Right atrium auricular region (tissue), 2 donors: ENCODE results near the gene RFK. TPM values are rescaled to one million over a fixed set of nuclear protein-coding genes. Genes with fewer than 3 reads are reported as not detected.

Source experiments
- DNase-seq: peaks from one replicate; pipeline ENCODE4 v3.0.0-alpha.2; 2019; ENCODE audit warnings: low spot score
- H3K27ac ChIP-seq, 2 donors: fragments of 200-600 bp; sonication (generic); 1 replicate in 1 of 2; 2 replicates in 1 of 2; pipeline ENCODE4 v1.5.1; 2016 to 2019
- H3K27me3 ChIP-seq, 2 donors: fragments of 200-600 bp; sonication (generic); one replicate each; pipeline versions ENCODE4 v1.5.1 to v1.6.0; 2017 to 2019
- H3K36me3 ChIP-seq: fragments of 200-600 bp; sonication (generic); one replicate; pipeline ENCODE4 v1.5.1; 2016
- H3K4me1 ChIP-seq, 2 donors: fragments of 200-600 bp; sonication (generic); one replicate each; pipeline versions ENCODE4 v1.5.1 to v1.6.0; 2017 to 2019
- H3K4me3 ChIP-seq, 2 donors: fragments of 200-600 bp; sonication (generic); 1 replicate in 1 of 2; 2 replicates in 1 of 2; pipeline ENCODE4 v1.5.1; 2017 to 2019; ENCODE audit warnings: mild to moderate bottlenecking in 1 of 2, moderate library complexity in 1 of 2
- H3K9me3 ChIP-seq, 2 donors: fragments of 200-600 bp; sonication (generic); one replicate each; pipeline ENCODE4 v1.5.1; 2019
- CTCF ChIP-seq, 2 donors: fragments of 200-600 bp; sonication (generic); IDR thresholded peaks; one replicate each; pipeline ENCODE4 v1.5.1; 2019; ENCODE audit warnings: antibody characterized with exemption in 2 of 2
- total RNA-seq, 2 donors: library from RNA; depleted of rRNA; stranded (reverse); fragments of >200 nt; gene quantifications; one replicate each; pipeline ENCODE4 v1.1.0, GENCODE V29; 2016

Gene RFK
- total RNA-seq, 2 donors from 2014 or later, result 23.7 to 32.0 TPM

DNA sequence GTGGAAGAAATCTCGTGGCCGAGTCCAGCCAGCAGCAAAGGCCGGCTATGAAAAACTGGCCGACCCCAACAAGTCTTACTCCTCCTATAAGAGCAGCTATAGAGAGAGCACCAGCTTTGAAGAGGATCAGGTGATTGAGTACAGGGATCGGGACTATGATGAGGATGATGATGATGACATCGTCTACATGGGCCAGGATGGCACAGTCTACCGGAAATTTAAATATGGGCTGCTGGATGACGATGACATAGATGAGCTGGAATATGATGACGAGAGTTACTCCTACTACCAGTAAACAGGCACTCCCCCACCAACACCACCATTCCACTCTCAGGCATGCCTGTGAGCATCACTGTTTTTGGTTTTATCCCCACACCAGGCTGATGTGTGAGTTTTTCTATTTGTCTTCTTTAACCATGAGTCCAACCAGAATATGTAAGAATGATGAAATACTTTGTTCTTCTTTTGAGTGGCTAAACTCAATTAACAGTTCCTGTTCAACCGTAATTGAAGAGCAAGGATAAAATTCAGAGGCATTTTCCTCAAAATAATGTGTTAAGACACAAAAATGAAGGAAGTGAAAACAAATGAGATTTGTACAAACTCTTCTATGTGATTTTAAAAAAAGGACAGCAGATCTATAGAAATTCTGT, 35.5 kb downstream of the RFK start:
- Histone ChIP-seq H3K9me3 (no peaks in the 10 kb centered on the region), H3K4me3 (no peak overlapping the region), H3K36me3 (no peaks in the 10 kb centered on the region), H3K27ac (no peak overlapping the region), H3K4me1 (no peaks in the 10 kb centered on the region), H3K27me3 (no peaks in the 10 kb centered on the region)
- no peak for DNase-seq
- no peak for TF ChIP-seq CTCF (IDR thresholded peaks at IDR 0.05)

- H3K9me3 ChIP-seq, result no peaks in the 10 kb centered on the region
- H3K4me1 ChIP-seq, result no peaks in the 10 kb centered on the region
- no peak overlapping the region for H3K27ac ChIP-seq
- H3K4me3 ChIP-seq, result no peak overlapping the region
- no peaks in the 10 kb centered on the region for H3K27me3 ChIP-seq
- no peak for TF ChIP-seq CTCF (IDR thresholded peaks at IDR 0.05)
- no peak for DNase-seq
- H3K36me3 ChIP-seq, result no peaks in the 10 kb centered on the region
Observed at GRCh38 chr9:76357555-76357954, 36.7 kb downstream of the RFK start.

DNA sequence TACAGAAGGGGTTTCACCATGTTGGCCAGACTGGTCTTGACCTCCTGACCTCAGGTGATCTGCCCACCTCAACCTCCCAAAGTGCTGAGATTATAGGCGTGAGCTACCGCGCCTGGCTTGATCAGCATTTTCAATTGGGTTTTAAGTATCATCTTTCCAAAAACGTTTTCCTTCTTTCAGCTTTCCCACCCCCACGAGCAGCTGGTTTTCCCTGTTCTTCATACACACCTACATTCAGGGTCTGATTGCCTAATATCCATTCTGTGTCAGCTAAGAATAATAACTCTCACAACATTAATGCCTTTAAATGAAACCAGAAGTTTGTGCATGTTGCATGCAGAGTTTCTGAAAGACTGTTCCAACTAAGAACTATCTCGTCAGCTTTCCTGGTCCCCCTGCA, 38.3 kb downstream of the RFK start:
- no peaks in the 10 kb centered on the region for H3K36me3 ChIP-seq
- no peaks in the 10 kb centered on the region for H3K4me1 ChIP-seq
- H3K4me3 ChIP-seq, result no peak overlapping the region
- no peak for DNase-seq
- no peaks in the 10 kb centered on the region for H3K27me3 ChIP-seq
- no peak overlapping the region for H3K27ac ChIP-seq
- no peak for TF ChIP-seq CTCF (IDR thresholded peaks at IDR 0.05)
- H3K9me3 ChIP-seq, result no peaks in the 10 kb centered on the region

GRCh38 chr9:76354221-76354620, 40.0 kb downstream of the RFK start:
- Histone ChIP-seq H3K27me3 (no peaks in the 10 kb centered on the region), H3K4me3 (no peak overlapping the region), H3K27ac (no peak overlapping the region), H3K36me3 (no peaks in the 10 kb centered on the region), H3K9me3 (no peaks in the 10 kb centered on the region), H3K4me1 (no peaks in the 10 kb centered on the region)
- no peak for TF ChIP-seq CTCF (IDR thresholded peaks at IDR 0.05)
- DNase-seq, result no peak

- DNase-seq, result no peak
- no peaks in the 10 kb centered on the region for H3K36me3 ChIP-seq
- H3K27ac ChIP-seq, result no peak overlapping the region
- H3K4me3 ChIP-seq, result no peak overlapping the region
- no peaks in the 10 kb centered on the region for H3K9me3 ChIP-seq
- no peaks in the 10 kb centered on the region for H3K4me1 ChIP-seq
- no peaks in the 10 kb centered on the region for H3K27me3 ChIP-seq
- TF ChIP-seq CTCF (IDR thresholded peaks at IDR 0.05), result no peak
Observed at GRCh38 chr9:76353280-76353679, 40.9 kb downstream of the RFK start.

DNA sequence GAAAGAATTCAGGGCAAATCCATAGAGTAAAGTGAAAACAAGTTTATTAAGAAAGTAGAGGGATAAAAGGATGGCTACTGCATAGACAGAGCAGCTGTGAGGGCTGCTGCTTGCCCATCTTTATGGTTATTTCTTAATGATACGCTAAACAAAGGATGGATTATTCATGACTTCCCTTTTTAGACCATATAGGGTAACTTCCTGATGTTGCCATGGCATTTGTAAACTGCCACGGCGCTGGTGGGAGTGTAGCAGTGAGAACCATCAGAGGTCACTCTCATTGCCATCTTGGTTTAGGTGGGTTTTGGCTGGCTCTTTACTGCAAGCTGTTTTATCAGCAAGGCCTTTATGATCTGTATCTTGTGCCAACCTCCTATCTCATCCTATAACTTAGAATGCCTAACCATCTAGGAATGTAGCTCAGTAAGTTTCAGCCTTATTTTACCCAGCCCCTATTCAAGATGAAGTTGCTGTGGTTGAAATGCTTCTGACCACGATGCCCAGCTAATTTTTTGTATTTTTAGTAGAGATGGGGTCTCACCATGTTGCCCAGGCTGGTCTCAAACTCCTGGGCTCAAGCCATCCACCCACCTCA, 42.1 kb downstream of the RFK start:
- Histone ChIP-seq H3K9me3 (no peaks in the 10 kb centered on the region), H3K27ac (no peak overlapping the region), H3K36me3 (no peaks in the 10 kb centered on the region), H3K4me3 (no peak overlapping the region), H3K27me3 (no peaks in the 10 kb centered on the region), H3K4me1 (no peaks in the 10 kb centered on the region)
- no peak for TF ChIP-seq CTCF (IDR thresholded peaks at IDR 0.05)
- no peak for DNase-seq
